Stimulated activated CD8-positive, alpha-beta memory T cell treated with anti-CD3 and anti-CD28 coated beads, Interleukin-12 subunit alpha, Interleukin-12 subunit beta, amount 100 ng/mL, for 4 hours (primary cell): Measurements from ENCODE around the gene DENND4B.

Source experiments
- DNase-seq: peaks from one replicate; pipeline ENCODE4 v3.0.0-alpha.2; 2020; ENCODE audit warnings: low read depth

The DENND4B gene

GRCh38 chr1:153968408-153968807 is 21.9 kb upstream of the DENND4B start:
- DNase-seq: no peak

- no peak for DNase-seq
These were observed 21.5 kb upstream of the DENND4B start for GRCh38 chr1:153968000-153968363.

GRCh38 chr1:153967107-153967999 is 20.8 kb upstream of the DENND4B start, which contains the start of gene CREB3L4:
Gene CREB3L4, plus strand, starts transcription at chr1:153967902. Its CDS starts 624 bp downstream, at chr1:153968526.
- DNase-seq: peak; percentile 67

GRCh38 chr1:153963850-153964331 is 17.4 kb upstream of the DENND4B start:
- DNase-seq: no peak

GRCh38 chr1:153963030-153963849 is 16.7 kb upstream of the DENND4B start, which contains the start of gene SLC39A1:
Gene SLC39A1, minus strand, starts transcription at chr1:153963537. Its CDS starts 822 bp downstream, at chr1:153962715.
- DNase-seq: peak; percentile 87

GRCh38 chr1:153962088-153963029 is 15.8 kb upstream of the DENND4B start:
- no peak for DNase-seq

- DNase-seq: no peak
These were observed 14.9 kb upstream of the DENND4B start for GRCh38 chr1:153961421-153961820.

GRCh38 chr1:153960206-153960605 is 13.7 kb upstream of the DENND4B start:
- DNase-seq: no peak

- DNase-seq: no peak
These were observed 12.9 kb upstream of the DENND4B start for GRCh38 chr1:153959454-153959853.

GRCh38 chr1:153958961-153959260 is 12.4 kb upstream of the DENND4B start:
- DNase-seq: no peak

- peak; percentile 92 for DNase-seq
These were observed 11.8 kb upstream of the DENND4B start, which contains the start of gene CRTC2 for GRCh38 chr1:153958111-153958960. Gene CRTC2, minus strand, starts transcription at chr1:153958612. Its CDS starts 115 bp downstream, at chr1:153958497.

GRCh38 chr1:153957744-153958110 is 11.2 kb upstream of the DENND4B start:
- peak; percentile 14 for DNase-seq

GRCh38 chr1:153956997-153957715 is 10.6 kb upstream of the DENND4B start:
- no peak for DNase-seq

GRCh38 chr1:153954826-153955225 is 8.3 kb upstream of the DENND4B start:
- no peak for DNase-seq

- no peak for DNase-seq
These were observed 7.4 kb upstream of the DENND4B start for GRCh38 chr1:153953859-153954365.

- no peak for DNase-seq
These were observed 5.3 kb upstream of the DENND4B start for GRCh38 chr1:153951801-153952200.

GRCh38 chr1:153951183-153951582 is 4.7 kb upstream of the DENND4B start:
- no peak for DNase-seq

- DNase-seq: peak; percentile 59
These were observed 510 bp downstream of the DENND4B start for GRCh38 chr1:153945795-153946621.
